Keratinocyte (primary cell): ENCODE results near the gene LRFN5. TPM values are rescaled to one million over a fixed set of nuclear protein-coding genes. Genes with fewer than 3 reads are reported as not detected.

Experiments used
- DNase-seq: peaks from one replicate; pipeline ENCODE4 v3.0.0-alpha.2; 2011; ENCODE audit warnings: low read depth, missing footprints, low spot score
- FAIRE-seq: peaks from 2 replicates; lab custom pipeline; 2011; peaks lifted over from hg19 to GRCh38; lab: Jason Lieb, UNC
- H2AFZ ChIP-seq: 2 replicates; pipeline ENCODE4 v1.6.0; 2012; ENCODE audit warnings: low read length, control low read depth, inconsistent platforms; ENCODE audit not compliant: control insufficient read depth
- H3K27ac ChIP-seq: 2 replicates; pipeline ENCODE4 v1.5.1; 2011; ENCODE audit warnings: low read length; ENCODE audit not compliant: control insufficient read depth, insufficient read depth
- H3K27me3 ChIP-seq: 3 replicates; pipeline ENCODE4 v1.6.0; 2011; ENCODE audit warnings: low read length; ENCODE audit not compliant: control insufficient read depth, insufficient read depth; ENCODE audit errors: extremely low read depth
- H3K36me3 ChIP-seq, 2 experiments: 2 replicates in 1 of 2; 3 replicates in 1 of 2; pipeline ENCODE4 v1.5.1; 2011; ENCODE audit warnings: low read length in 2 of 2, mild to moderate bottlenecking in 1 of 2; ENCODE audit not compliant: control insufficient read depth in 2 of 2, insufficient read depth in 2 of 2; ENCODE audit errors: extremely low read depth in 1 of 2
- H3K4me1 ChIP-seq: 3 replicates; pipeline ENCODE4 v1.5.1; 2011; ENCODE audit warnings: low read length; ENCODE audit not compliant: control insufficient read depth, insufficient read depth; ENCODE audit errors: extremely low read depth
- H3K4me2 ChIP-seq: 3 replicates; pipeline ENCODE4 v1.6.0; 2011; ENCODE audit warnings: low read depth, low read length; ENCODE audit not compliant: control insufficient read depth, insufficient read depth; ENCODE audit errors: extremely low read depth
- H3K4me3 ChIP-seq, 3 experiments: fragments of 200-600 bp in 1 of 3; sonication (generic) in 1 of 3; 2 replicates in 2 of 3; 3 replicates in 1 of 3; pipeline ENCODE4 v1.5.1; 2011 to 2016; ENCODE audit warnings: low read length in 3 of 3, mild to moderate bottlenecking in 3 of 3, control low read depth in 2 of 3, inconsistent platforms in 1 of 3, low read depth in 1 of 3, mixed read lengths in 1 of 3, mixed run types in 1 of 3, moderate library complexity in 1 of 3; ENCODE audit not compliant: control insufficient read depth in 2 of 3, insufficient read depth in 2 of 3; ENCODE audit errors: extremely low read depth in 1 of 3
- H3K79me2 ChIP-seq: 2 replicates; pipeline ENCODE4 v1.6.0; 2012; ENCODE audit warnings: low read length; ENCODE audit not compliant: control insufficient read depth, insufficient read depth
- H3K9ac ChIP-seq: 3 replicates; pipeline ENCODE4 v1.6.0; 2011; ENCODE audit warnings: low read length; ENCODE audit not compliant: control insufficient read depth, insufficient read depth; ENCODE audit errors: extremely low read depth
- H3K9me1 ChIP-seq: 3 replicates; pipeline ENCODE4 v1.6.0; 2011; ENCODE audit warnings: low read length; ENCODE audit not compliant: control insufficient read depth, insufficient read depth; ENCODE audit errors: extremely low read depth
- H3K9me3 ChIP-seq: 2 replicates; pipeline ENCODE4 v1.5.1; 2012; ENCODE audit warnings: low read depth, low read length; ENCODE audit not compliant: control insufficient read depth
- H4K20me1 ChIP-seq: 3 replicates; pipeline ENCODE4 v1.6.0; 2011; ENCODE audit warnings: low read length; ENCODE audit not compliant: control insufficient read depth, insufficient read depth; ENCODE audit errors: extremely low read depth
- CTCF ChIP-seq, 3 experiments: IDR thresholded peaks in 1 of 3; conservative IDR thresholded peaks in 1 of 3; optimal IDR thresholded peaks in 1 of 3; 2 replicates in 2 of 3; 3 replicates in 1 of 3; pipeline versions ENCODE3 to v1.5.1; 2011; ENCODE audit warnings: low read length in 3 of 3, mild to moderate bottlenecking in 3 of 3, moderate library complexity in 2 of 3, control low read depth in 1 of 3, inconsistent platforms in 1 of 3; ENCODE audit not compliant: insufficient read depth in 2 of 3; ENCODE audit errors: extremely low read depth in 1 of 3
- EZH2 ChIP-seq: IDR thresholded peaks from one replicate; pipeline ENCODE4 v1.6.1; 2012; ENCODE audit warnings: inconsistent platforms, mild to moderate bottlenecking, low read length, moderate library complexity
- dilution Hi-C: fragments of 300-500 bp; cut with MboI; formaldehyde crosslinking; loops from one replicate; pipeline ENCODE4 v1.7.0; 2020; ENCODE audit warnings: low sequenced_read_pairs; ENCODE audit not compliant: extremely low pct_ligation_motif_present
- polyA plus RNA-seq, 5 experiments: library from polyadenylated mRNA; depleted of rRNA in 3 of 5; stranded (reverse) in 3 of 5; stranded (forward) in 1 of 5; unstranded in 1 of 5; fragments of >200 nt; gene quantifications; 1 replicate in 1 of 5; 2 replicates in 3 of 5; 3 replicates in 1 of 5; pipeline versions ENCODE4 v1.2.1 to v1.2.3, GENCODE V29; 2011 to 2012; ENCODE audit warnings: missing spikeins in 2 of 5, low read depth in 1 of 5, low replicate concordance in 1 of 5

LRFN5 gene
- polyA plus RNA-seq, 1 donor (not counting 4 experiments of a cell fraction or from before 2014, with no cell fraction given) = not detected

GRCh38 chr14:41607966-41608663 is 1.4 kb downstream of the LRFN5 start:
- H2AFZ ChIP-seq = no peak overlapping the region

GRCh38 chr14:41608681-41609390 is 2.2 kb downstream of the LRFN5 start:
- FAIRE-seq (no peak), DNase-seq (no peak)
- no peak overlapping the region for H2AFZ ChIP-seq
- no peak overlapping the region for H3K4me2 ChIP-seq
- no peaks in the 10 kb centered on the region for H3K79me2 ChIP-seq
- no peaks in the 10 kb centered on the region for H3K36me3 ChIP-seq
- H3K9me3 ChIP-seq = no peaks in the 10 kb centered on the region
- H3K9ac ChIP-seq = no peak overlapping the region
- peaks cover 65% of the 10 kb centered on the region for H3K27me3 ChIP-seq
- no peak for TF ChIP-seq EZH2
- no peak for TF ChIP-seq CTCF (optimal IDR thresholded peaks at IDR 0.05 in 1 of 3, IDR thresholded peaks at IDR 0.05 in 1 of 3, conservative IDR thresholded peaks at IDR 0.05 in 1 of 3; ENCODE audit: extremely low read depth in 1 of 3, insufficient read depth in 2 of 3, low read length in 3 of 3)
- no peaks in the 10 kb centered on the region for H3K9me1 ChIP-seq
- peaks cover 2% of the 10 kb centered on the region for H3K4me1 ChIP-seq
- no peaks in the 10 kb centered on the region for H4K20me1 ChIP-seq
- dilution Hi-C loops = no loop called here
- no peak overlapping the region for H3K27ac ChIP-seq
- H3K4me3 ChIP-seq = no peak overlapping the region

More at GRCh38 chr14:41607966-41608663, 1.4 kb downstream of the LRFN5 start:
- Histone ChIP-seq H3K4me3 (no peak overlapping the region), H3K27me3 (peaks cover 65% of the 10 kb centered on the region), H3K4me1 (peaks cover 2% of the 10 kb centered on the region), H3K9me1 (no peaks in the 10 kb centered on the region), H4K20me1 (no peaks in the 10 kb centered on the region), H3K27ac (no peak overlapping the region), H3K9ac (no peak overlapping the region), H3K36me3 (no peaks in the 10 kb centered on the region), H3K79me2 (no peaks in the 10 kb centered on the region), H3K9me3 (no peaks in the 10 kb centered on the region), H3K4me2 (no peak overlapping the region)
- FAIRE-seq = no peak
- TF ChIP-seq CTCF (optimal IDR thresholded peaks at IDR 0.05 in 1 of 3, IDR thresholded peaks at IDR 0.05 in 1 of 3, conservative IDR thresholded peaks at IDR 0.05 in 1 of 3; ENCODE audit: extremely low read depth in 1 of 3, insufficient read depth in 2 of 3, low read length in 3 of 3) (no peak), EZH2 (peak; percentile 59)
- DNase-seq = no peak
- dilution Hi-C loops = no loop called here
